ENCODE measurements around the gene BBS4. TPM values are rescaled to one million over a fixed set of nuclear protein-coding genes. Genes with fewer than 3 reads are reported as not detected.

BBS4 gene
- 36.3 and 39.9 TPM in 2 replicates for total RNA-seq

DNA sequence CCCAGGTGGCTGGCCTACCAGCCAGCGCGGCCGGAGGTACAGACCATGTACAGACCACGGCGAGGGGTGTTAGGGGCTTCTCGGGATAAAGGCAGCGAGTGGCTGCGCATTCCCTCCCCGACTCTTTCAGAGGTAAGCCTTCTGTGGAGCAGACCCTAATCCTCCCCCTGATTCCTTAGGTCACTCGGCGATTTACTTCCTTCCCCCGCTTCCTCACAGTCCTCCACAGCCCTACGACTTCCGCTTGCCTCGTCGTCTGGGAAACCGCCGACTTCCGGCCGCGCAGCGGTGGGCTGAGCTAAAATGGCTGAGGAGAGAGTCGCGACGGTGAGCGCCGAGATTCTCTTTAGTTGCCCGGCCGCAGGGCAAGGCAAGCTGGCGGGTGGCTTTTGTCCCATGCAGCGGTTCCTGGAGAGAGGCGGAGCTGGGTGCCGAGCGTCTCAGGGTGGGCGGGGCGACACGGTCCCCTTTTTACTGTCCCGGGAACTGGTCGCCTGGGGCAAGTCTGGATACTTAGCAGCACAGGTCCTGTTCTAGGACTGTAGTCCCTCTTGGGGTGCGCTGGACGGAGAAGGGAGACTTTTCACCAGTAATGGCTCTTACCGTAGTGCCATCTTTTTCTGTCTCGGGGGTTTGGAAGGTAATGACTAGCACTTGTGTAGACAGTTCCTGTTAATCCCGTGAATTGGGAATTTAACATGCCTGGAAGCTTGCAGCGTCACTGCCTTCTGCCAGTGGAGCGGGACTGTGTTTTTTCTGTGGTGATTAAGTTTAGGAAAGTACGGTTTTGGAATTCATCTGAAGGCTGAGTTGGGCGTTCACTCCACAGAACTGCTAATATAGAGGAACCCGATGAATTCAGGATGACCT lies at the start of gene BBS4, which contains the start of gene HIGD2B:
TSS of gene BBS4 (plus strand) at position 283 of the 870 bp plus-strand sequence. CDS start at position 304, 21 bp downstream.
TSS of gene HIGD2B (minus strand) at position 258 of the 870 bp plus-strand sequence. CDS start 9,808 bp downstream, outside the sequence.

DNA sequence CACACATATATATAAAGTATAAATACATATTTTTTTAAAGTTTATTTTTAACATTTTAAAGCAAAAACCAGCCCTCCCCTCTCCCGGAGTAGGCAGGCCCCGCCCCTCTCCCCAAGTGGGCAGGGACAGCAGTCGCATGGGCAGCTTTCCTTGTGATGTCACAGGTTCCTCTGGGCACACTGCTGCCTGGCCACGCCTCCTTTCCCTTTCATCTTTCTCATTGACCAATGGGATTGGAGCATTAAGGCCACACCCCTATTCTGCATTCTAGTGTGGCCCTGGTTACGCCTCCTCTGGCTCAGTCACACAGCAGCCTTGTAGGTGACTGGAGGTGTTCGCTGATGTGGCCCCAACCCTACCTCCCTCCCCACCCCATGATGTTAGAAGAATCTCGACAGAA lies 31.6 kb upstream of the BBS4 start, which contains the start of gene GOLGA6B:
TSS of gene GOLGA6B (plus strand) at position 301 of the 400 bp plus-strand sequence. CDS start at position 342, 41 bp downstream.

GRCh38 chr15:72783640-72784455 lies 97.8 kb downstream of the BBS4 start, which contains the start of gene ADPGK:
TSS of gene ADPGK (minus strand) at chr15:72783758. CDS start at chr15:72783691, 67 bp downstream.

Small RNA genes lying within 50 kb of the gene (small RNA-seq; reads per million reads assigned to genes)
- not detected for gene RN7SL853P

Other genes with a start within 250 kb of the BBS4 start
- gene ARIH1, start 211.9 kb upstream of the BBS4 start, total RNA-seq: 52.9 and 56.6 TPM in 2 replicates
- not detected in 2 replicates for gene GOLGA6B, start 31.5 kb upstream of the BBS4 start, total RNA-seq
- gene HIGD2B, start within 50 bp of the BBS4 start, total RNA-seq: not detected in 2 replicates
- gene ADPGK, start 97.6 kb downstream of the BBS4 start, total RNA-seq: 59.7 and 65.9 TPM in 2 replicates

All from articular chondrocyte of knee joint (primary cell).